Mesenchymal stem cell (in vitro differentiated cells and primary cell): ENCODE measurements around the gene APOL4.

Source experiments
- DNase-seq: peaks from one replicate; pipeline ENCODE4 v3.0.0-alpha.2; 2013
- H2AFZ ChIP-seq: one replicate; pipeline ENCODE4 v1.6.1; 2013; ENCODE audit warnings: low read depth, mild to moderate bottlenecking, control low read depth, inconsistent platforms, low read length, moderate library complexity
- H2AK5ac ChIP-seq: 2 replicates; pipeline ENCODE4 v1.6.1; 2013; ENCODE audit warnings: low read length, moderate library complexity, mild to moderate bottlenecking, inconsistent platforms; ENCODE audit not compliant: severe bottlenecking
- H2BK120ac ChIP-seq: one replicate; pipeline ENCODE4 v1.6.1; 2013; ENCODE audit warnings: low read depth, mild to moderate bottlenecking, inconsistent platforms, low read length, moderate library complexity
- H2BK12ac ChIP-seq, 2 experiments: one replicate each; pipeline ENCODE4 v1.6.1; 2013; ENCODE audit warnings: inconsistent platforms in 2 of 2, low read length in 2 of 2, mild to moderate bottlenecking in 2 of 2, moderate library complexity in 2 of 2, control low read depth in 1 of 2
- H2BK15ac ChIP-seq: one replicate; pipeline ENCODE4 v1.6.1; 2013; ENCODE audit warnings: mild to moderate bottlenecking, low read depth, inconsistent platforms; ENCODE audit not compliant: poor library complexity, severe bottlenecking
- H2BK5ac ChIP-seq: 2 replicates; pipeline ENCODE4 v1.6.1; 2013; ENCODE audit warnings: low read depth, mild to moderate bottlenecking, low read length, control low read depth, inconsistent platforms; ENCODE audit not compliant: poor library complexity, severe bottlenecking
- H3K14ac ChIP-seq, 2 experiments: one replicate each; pipeline ENCODE4 v1.6.1; 2013; ENCODE audit warnings: inconsistent platforms in 2 of 2, low read length in 2 of 2, control low read depth in 1 of 2, mild to moderate bottlenecking in 1 of 2, moderate library complexity in 1 of 2
- H3K18ac ChIP-seq, 2 experiments: one replicate each; pipeline ENCODE4 v1.6.1; 2013; ENCODE audit warnings: inconsistent platforms in 2 of 2, low read length in 2 of 2, control low read depth in 1 of 2, low read depth in 1 of 2, mild to moderate bottlenecking in 1 of 2
- H3K23ac ChIP-seq, 2 experiments: one replicate each; pipeline ENCODE4 v1.6.1; 2013; ENCODE audit warnings: inconsistent platforms in 2 of 2, low read length in 2 of 2, mild to moderate bottlenecking in 2 of 2, moderate library complexity in 2 of 2, control low read depth in 1 of 2
- H3K27ac ChIP-seq: 2 replicates; pipeline ENCODE4 v1.5.1; 2013; ENCODE audit warnings: mild to moderate bottlenecking, moderate library complexity, low read length, control low read depth, inconsistent platforms; ENCODE audit not compliant: poor library complexity, severe bottlenecking
- H3K27me3 ChIP-seq, 2 experiments: 2 replicates each; pipeline versions ENCODE4 v1.6.1 to v1.7.0; 2013; ENCODE audit warnings: low read length in 2 of 2, mild to moderate bottlenecking in 2 of 2, moderate library complexity in 2 of 2, control low read depth in 1 of 2, inconsistent platforms in 1 of 2; ENCODE audit not compliant: control insufficient read depth in 1 of 2, insufficient read depth in 1 of 2
- H3K36me3 ChIP-seq, 2 experiments: 2 replicates each; pipeline versions ENCODE4 v1.6.1 to v1.7.0; 2013; ENCODE audit warnings: low read length in 2 of 2, control low read depth in 1 of 2, inconsistent platforms in 1 of 2, low read depth in 1 of 2, mild to moderate bottlenecking in 1 of 2; ENCODE audit not compliant: insufficient read depth in 2 of 2, control insufficient read depth in 1 of 2
- H3K4ac ChIP-seq, 2 experiments: one replicate each; pipeline ENCODE4 v1.6.1; 2013; ENCODE audit warnings: inconsistent platforms in 2 of 2, low read length in 2 of 2, mild to moderate bottlenecking in 2 of 2, moderate library complexity in 2 of 2, control low read depth in 1 of 2, low read depth in 1 of 2
- H3K4me1 ChIP-seq: 2 replicates; pipeline ENCODE4 v1.6.1; 2013; ENCODE audit warnings: low read depth, low read length, control low read depth; ENCODE audit not compliant: control insufficient read depth, insufficient read depth
- H3K4me2 ChIP-seq: 2 replicates; pipeline ENCODE4 v1.6.1; 2013; ENCODE audit warnings: low read length, mild to moderate bottlenecking, inconsistent platforms; ENCODE audit not compliant: poor library complexity, severe bottlenecking
- H3K4me3 ChIP-seq, 2 experiments: 2 replicates each; pipeline versions ENCODE4 v1.5.1 to v1.7.0; 2013; ENCODE audit warnings: low read length in 2 of 2, mild to moderate bottlenecking in 2 of 2, control low read depth in 1 of 2, low read depth in 1 of 2; ENCODE audit not compliant: insufficient read depth in 1 of 2
- H3K79me1 ChIP-seq: replicated peaks from 2 replicates; pipeline ENCODE4 v1.6.1; 2013; ENCODE audit warnings: mild to moderate bottlenecking, control low read depth, low read length, inconsistent platforms; ENCODE audit not compliant: poor library complexity, severe bottlenecking
- H3K9ac ChIP-seq: 2 replicates; pipeline ENCODE4 v1.7.0; 2013; ENCODE audit warnings: mild to moderate bottlenecking, low read length, moderate library complexity
- H3K9me3 ChIP-seq: 2 replicates; pipeline ENCODE4 v1.7.0; 2013; ENCODE audit warnings: mild to moderate bottlenecking, low read length; ENCODE audit not compliant: control insufficient read depth
- H4K8ac ChIP-seq: one replicate; pipeline ENCODE4 v1.6.1; 2013; ENCODE audit warnings: inconsistent platforms, mild to moderate bottlenecking, low read length, moderate library complexity
- H4K91ac ChIP-seq: one replicate; pipeline ENCODE4 v1.6.1; 2013; ENCODE audit warnings: mild to moderate bottlenecking, low read length, inconsistent platforms
- WGBS: methylation state at CpG from one replicate; pipeline ENCODE4 v1.1.7; 2013; ENCODE audit warnings: mixed read lengths; 5-methylcytosine and 5-hydroxymethylcytosine counted together

APOL4 gene

GRCh38 chr22:36177160-36177559 is 24.4 kb downstream of the APOL4 start:
- Histone ChIP-seq H3K14ac (no peak overlapping the region), H3K9me3 (no peaks in the 10 kb centered on the region), H2BK120ac (no peak overlapping the region), H3K18ac (no peak overlapping the region), H3K4me2 (no peak overlapping the region), H2BK15ac (no peak overlapping the region), H3K4me3 (no peak overlapping the region), H3K9ac (no peak overlapping the region), H3K36me3 (no peaks in the 10 kb centered on the region), H2AFZ (no peak overlapping the region), H2BK12ac (no peak overlapping the region), H3K27ac (no peak overlapping the region), H3K4ac (no peak overlapping the region), H3K23ac (no peak overlapping the region), H2AK5ac (no peak overlapping the region), H3K4me1 (no peaks in the 10 kb centered on the region), H2BK5ac (no peak overlapping the region), H4K8ac (no peak overlapping the region), H4K91ac (no peak overlapping the region), H3K27me3 (peaks cover 0 to 4% of the 10 kb centered on the region in 2 experiments), H3K79me1 (no peaks in the 10 kb centered on the region)
- WGBS: 62% methylated on average over 2 of the region's 3 CpGs
- DNase-seq: no peak

- H4K91ac ChIP-seq: no peak overlapping the region
- H3K4me2 ChIP-seq: no peak overlapping the region
- H2BK12ac ChIP-seq: no peak overlapping the region
- peaks cover 0 to 4% of the 10 kb centered on the region in 2 experiments for H3K27me3 ChIP-seq
- no peak overlapping the region for H3K18ac ChIP-seq
- no peak overlapping the region for H2BK15ac ChIP-seq
- no peak overlapping the region for H2BK120ac ChIP-seq
- H3K27ac ChIP-seq: no peak overlapping the region
- H2BK5ac ChIP-seq: no peak overlapping the region
- no peak overlapping the region for H3K4me3 ChIP-seq
- H2AFZ ChIP-seq: no peak overlapping the region
- 0% methylated on average over 1 of the region's 1 CpG for WGBS
- H3K36me3 ChIP-seq: no peaks in the 10 kb centered on the region
- no peak overlapping the region for H3K9ac ChIP-seq
- H3K4ac ChIP-seq: no peak overlapping the region
- no peak for DNase-seq
- H3K23ac ChIP-seq: no peak overlapping the region
- no peak overlapping the region for H2AK5ac ChIP-seq
- no peak overlapping the region for H4K8ac ChIP-seq
- no peaks in the 10 kb centered on the region for H3K9me3 ChIP-seq
- no peak overlapping the region for H3K14ac ChIP-seq
- no peaks in the 10 kb centered on the region for H3K4me1 ChIP-seq
- H3K79me1 ChIP-seq: no peaks in the 10 kb centered on the region
Measured at GRCh38 chr22:36175892-36176291, 25.7 kb downstream of the APOL4 start.

GRCh38 chr22:36171941-36172340 is 29.7 kb downstream of the APOL4 start:
- H2BK5ac ChIP-seq: no peak overlapping the region
- H3K79me1 ChIP-seq: no peaks in the 10 kb centered on the region
- H3K36me3 ChIP-seq: no peaks in the 10 kb centered on the region
- no peak overlapping the region for H3K4me2 ChIP-seq
- no peak for DNase-seq
- no peak overlapping the region for H3K23ac ChIP-seq
- H2BK120ac ChIP-seq: no peak overlapping the region
- H3K18ac ChIP-seq: no peak overlapping the region
- no peak overlapping the region for H2AFZ ChIP-seq
- no peak overlapping the region for H3K9ac ChIP-seq
- H2AK5ac ChIP-seq: no peak overlapping the region
- H3K27ac ChIP-seq: no peak overlapping the region
- no peaks in the 10 kb centered on the region for H3K9me3 ChIP-seq
- no peak overlapping the region for H2BK15ac ChIP-seq
- 26% methylated on average over 3 of the region's 3 CpGs for WGBS
- H3K4ac ChIP-seq: no peak overlapping the region
- no peak overlapping the region for H3K4me3 ChIP-seq
- H4K8ac ChIP-seq: no peak overlapping the region
- H3K4me1 ChIP-seq: no peaks in the 10 kb centered on the region
- H3K14ac ChIP-seq: no peak overlapping the region
- peaks cover 0 to 7% of the 10 kb centered on the region in 2 experiments for H3K27me3 ChIP-seq
- H2BK12ac ChIP-seq: no peak overlapping the region
- no peak overlapping the region for H4K91ac ChIP-seq

- Histone ChIP-seq H3K23ac (no peak overlapping the region), H3K4me2 (no peak overlapping the region), H3K9me3 (no peaks in the 10 kb centered on the region), H3K27me3 (peaks cover 0 to 32% of the 10 kb centered on the region in 2 experiments), H2BK120ac (no peak overlapping the region), H2AFZ (no peak overlapping the region), H2AK5ac (no peak overlapping the region), H3K27ac (no peak overlapping the region), H2BK15ac (no peak overlapping the region), H3K4me1 (no peaks in the 10 kb centered on the region), H2BK5ac (no peak overlapping the region), H3K79me1 (no peaks in the 10 kb centered on the region), H4K91ac (no peak overlapping the region), H3K14ac (no peak overlapping the region), H3K18ac (no peak overlapping the region), H4K8ac (no peak overlapping the region), H3K36me3 (no peaks in the 10 kb centered on the region), H2BK12ac (no peak overlapping the region), H3K4me3 (no peak overlapping the region), H3K9ac (no peak overlapping the region), H3K4ac (no peak overlapping the region)
- WGBS: 81% methylated on average over 9 of the region's 10 CpGs
- DNase-seq: no peak
Measured at GRCh38 chr22:36166518-36167220, 34.9 kb downstream of the APOL4 start.
